ENCODE results near the gene ANKRD11.
"Not testable (repeated sequence)": the region's sequence is repeated elsewhere in the genome, so short reads cannot be mapped to it uniquely, and the experiment has no call there.

ANKRD11 gene

DNA sequence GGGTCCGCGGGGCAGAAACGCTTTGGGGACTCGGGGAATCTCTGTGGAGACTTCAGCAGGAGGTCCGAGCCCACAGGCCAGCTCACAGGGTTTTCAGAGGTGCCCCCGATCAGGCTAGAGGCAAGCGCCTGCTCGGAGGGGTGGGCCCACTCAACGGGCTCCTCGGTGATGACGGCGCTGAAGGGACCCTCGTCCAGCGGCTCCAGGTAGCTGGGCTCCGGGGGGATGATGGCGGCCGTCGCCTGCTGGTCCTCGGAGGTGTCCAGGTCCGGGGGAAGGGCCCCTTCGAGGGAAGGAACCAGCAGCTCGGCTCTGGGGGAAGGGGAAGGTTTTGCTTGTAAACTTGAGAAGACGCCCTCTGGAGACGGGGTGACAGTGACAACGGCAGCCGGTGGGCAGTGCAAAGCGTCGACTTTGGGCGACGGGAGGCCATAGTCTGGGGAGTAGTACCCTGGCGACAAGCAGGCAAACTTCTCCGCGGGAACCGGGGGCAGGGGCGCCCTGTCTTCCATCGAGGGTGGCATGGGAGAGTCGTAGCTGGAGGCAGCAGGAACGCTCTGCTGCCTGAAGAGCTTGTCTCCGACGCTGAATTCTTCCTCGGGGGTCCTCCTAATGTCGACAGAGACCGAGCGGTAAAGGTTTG is 209.7 kb downstream of the ANKRD11 start:
- DNase-seq (ENCODE audit: low read depth): no peak

DNA sequence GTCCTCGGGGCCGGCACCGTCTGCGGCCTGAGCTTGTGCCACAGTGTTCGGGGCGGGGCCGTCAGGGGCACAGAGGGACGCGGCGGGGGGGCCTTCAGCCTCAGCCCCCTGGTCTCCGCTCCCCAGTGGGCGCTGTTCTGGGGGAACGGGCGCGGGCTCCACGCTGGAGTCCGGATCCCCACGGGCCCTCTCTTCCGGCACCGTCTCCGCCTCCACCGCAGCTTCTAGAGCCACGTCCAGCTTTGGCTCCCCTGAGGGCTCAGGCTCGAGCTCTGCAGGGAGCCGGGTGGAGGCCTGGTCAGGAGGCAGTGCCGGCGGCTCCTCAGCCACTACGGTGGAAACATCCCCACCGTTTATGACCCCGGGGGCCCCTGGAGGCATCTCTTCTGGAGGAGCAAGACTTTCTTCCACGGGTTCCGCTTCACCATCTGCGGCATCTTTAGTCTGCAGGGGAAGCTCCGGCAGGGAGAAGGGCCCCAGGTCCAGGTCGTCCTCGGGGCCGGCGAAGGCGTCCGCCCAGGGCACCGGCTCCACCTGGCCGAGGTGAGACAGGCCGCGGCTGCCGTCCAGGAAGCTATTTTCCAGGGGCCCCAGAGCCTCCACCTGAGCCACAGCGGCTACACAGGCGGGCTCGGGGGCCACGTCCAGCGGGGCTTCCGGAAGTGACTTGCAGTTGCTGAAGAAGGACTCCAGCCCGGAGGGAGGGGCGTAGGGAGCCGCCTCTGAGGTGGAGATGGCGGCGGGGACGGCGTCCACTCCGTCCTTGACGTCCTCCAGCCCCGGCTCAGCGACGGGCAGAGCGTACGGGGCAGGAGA is 210.5 kb downstream of the ANKRD11 start:
- no peak for DNase-seq (ENCODE audit: low read depth)

DNA sequence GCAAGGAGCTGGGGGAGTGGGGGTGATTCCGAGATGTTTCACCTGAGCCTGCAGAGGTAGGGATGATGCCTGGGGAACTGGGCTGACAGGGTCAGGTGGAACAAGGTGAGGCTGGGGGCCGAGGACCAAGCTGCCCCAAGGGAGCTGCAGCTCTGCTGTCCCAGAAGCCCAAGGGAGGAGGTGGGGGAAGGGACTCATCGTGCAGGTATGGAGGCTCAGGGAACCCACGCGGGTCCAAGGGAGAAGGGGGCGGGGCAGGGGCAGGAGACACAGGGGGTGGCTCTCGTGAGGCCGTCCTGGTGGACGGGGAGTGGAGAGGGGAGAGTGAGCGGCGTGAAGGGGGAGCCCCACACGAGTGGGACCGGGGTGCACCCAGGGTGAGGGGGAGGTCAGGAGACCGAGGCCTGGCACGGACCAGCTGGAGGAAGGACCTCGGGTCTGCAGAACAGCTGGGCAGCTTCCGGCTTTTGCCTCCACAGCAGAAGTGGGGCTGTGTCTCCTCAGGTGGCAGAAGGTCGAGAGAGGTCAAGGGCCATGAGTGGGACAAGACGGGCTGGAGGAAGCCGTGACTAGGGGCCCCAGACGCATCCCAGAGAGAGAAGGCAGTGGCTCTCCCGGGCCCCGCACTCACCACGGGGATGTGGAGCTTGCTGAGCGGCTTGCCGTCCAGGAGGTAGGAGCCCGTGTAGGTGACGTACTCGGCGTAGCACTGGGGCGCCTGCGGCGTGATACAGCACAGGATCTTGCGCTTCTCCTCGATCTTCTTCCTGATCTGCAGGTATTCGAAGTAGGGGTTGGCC is 211.7 kb downstream of the ANKRD11 start:
- no peak for DNase-seq (ENCODE audit: low read depth)

DNA sequence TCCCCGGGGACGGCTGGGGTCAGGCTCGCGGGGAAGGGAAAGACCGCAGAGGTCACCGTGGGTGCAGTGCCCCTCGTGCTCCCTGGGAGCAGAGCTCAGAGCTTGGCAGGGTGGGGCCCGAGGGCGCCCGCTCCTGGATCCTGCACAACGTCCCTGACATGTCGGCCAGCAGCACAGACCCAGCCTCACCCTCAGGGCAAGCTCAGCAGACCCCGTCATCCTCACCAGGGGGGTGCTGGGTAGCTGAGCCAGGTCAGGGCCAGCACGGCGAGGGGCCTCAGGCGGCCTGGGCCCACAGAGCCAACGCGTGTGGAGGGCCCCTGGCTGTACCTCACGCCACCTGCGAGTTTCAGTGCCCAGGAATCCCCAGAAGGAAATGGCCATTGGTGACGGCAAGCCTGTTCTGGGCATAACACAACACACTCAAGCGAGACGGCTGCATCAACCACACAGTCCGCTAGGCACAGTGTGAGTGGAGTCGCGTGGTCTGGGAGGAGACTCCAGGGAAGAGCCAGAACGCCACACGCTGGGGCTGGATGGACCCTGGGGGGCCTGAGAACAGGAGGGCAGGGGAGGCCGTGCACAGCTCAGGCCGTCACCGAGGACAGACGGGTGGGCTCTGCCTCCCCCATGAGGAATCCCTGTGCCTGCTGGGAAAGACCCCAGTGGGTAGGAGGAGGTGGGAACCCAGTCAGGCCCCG is 212.6 kb downstream of the ANKRD11 start:
- DNase-seq (ENCODE audit: low read depth): no peak

DNA sequence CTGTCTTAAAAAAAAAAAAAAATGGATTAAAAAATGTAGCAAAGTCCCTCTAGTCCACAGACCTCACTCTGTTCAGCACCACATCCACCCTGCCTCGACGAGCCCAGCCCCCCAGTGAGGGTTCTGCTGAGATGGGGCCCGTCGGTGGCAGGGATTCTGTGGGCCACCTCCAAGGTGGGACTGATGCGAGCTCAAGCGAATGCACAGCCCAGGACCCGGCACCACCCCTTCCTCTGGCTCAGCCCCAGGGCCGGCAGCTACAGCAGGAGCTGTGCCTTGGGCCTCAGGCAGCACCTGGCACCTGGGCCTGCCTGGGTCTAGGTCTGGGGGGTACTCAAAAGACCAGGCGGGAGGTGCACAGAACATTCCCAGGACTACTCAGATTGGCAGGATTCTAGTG is 213.3 kb downstream of the ANKRD11 start:
- DNase-seq (ENCODE audit: low read depth): no peak

DNA sequence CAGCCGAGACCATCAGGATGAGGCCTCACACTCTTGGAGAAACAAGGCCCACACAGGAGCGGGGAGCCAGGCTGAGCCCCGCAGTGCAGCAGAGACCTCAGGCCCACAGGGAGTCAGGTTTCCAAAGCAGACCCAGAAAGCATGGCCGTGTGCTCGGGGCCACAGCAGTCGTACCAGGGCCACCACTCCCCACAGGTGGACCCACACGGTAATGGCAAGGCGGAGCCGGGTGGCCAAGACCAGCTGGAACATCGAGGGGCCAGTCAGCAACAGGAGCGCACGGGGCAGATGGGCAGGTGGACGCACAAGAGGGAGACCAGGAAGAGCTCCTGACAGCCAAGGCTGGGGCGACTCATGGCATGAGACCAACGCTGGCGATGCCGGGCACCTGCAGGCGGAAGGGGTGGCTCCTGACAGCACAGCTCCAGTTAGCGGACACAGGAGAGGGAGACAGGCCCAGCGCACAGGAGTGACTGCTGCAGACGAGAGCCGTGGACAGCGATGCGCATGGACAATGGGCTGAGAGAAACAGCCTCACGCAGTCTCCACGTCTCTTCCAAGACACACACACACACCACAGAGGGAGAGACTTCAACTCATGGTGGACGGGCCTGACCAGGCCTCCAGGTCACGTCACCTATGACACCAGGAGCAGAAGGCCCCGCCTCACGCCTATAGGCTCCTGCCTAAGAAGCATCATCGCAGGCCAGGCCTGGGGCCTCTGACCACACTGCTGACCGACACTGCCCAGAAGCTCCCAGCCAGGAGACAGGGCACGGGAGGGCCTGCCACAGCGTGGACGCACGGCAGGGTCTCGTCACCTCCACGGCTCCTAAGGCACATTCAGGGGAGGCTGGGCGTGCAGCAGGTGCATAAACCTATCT is 214.3 kb downstream of the ANKRD11 start:
- no peak for DNase-seq (ENCODE audit: low read depth)

DNA sequence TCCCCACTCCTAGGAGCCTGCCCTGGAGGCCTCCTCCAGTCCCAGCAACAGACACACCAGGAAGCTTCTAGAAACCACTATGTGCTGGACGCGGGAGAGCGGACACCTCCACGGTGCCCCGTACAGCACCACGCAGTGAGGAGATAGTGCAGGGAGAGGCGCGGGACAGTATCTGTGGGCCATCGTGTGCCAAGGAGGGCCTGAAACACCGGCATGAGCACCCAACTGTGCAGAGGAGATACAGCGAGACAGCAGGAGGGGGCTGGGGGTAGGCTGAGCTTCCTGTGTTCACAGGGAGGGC is 215.1 kb downstream of the ANKRD11 start:
- no peak for DNase-seq (ENCODE audit: low read depth)

DNA sequence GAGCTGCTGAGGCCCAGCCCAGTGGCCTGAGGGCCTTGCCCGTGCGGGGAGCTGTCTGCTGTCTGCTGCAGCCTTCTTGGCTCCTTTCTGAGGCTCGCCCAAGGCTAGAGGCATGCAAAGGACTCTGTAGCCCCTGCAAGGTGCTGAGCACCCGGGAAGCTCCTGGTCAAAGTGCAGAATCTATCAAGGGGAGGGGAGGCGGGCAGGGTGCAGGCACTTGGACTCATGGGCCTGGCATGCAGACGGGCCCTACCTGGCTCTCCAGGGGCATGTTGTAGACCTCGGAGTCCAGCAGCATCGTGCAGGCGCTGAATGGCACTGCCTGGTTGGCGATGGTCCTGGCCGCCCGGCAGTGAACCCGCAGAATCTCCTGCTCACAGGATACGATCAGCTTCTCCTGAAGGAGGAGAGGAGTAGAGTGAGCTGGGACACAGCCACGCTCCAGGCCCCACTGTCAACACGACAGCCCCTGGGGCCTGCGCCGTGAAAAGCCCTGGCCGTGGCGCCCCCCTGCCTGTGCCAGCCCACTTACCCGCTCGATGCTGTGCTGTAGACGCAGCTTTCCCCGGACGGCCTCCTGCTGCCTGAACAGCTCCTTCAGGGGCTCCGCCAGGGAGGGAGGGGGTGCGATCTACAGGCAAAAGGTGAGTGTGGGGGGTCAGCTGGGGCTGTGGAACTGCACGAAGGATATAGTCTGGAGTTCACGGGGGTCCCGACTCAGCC is 215.6 kb downstream of the ANKRD11 start:
- no peak for DNase-seq (ENCODE audit: low read depth)

DNA sequence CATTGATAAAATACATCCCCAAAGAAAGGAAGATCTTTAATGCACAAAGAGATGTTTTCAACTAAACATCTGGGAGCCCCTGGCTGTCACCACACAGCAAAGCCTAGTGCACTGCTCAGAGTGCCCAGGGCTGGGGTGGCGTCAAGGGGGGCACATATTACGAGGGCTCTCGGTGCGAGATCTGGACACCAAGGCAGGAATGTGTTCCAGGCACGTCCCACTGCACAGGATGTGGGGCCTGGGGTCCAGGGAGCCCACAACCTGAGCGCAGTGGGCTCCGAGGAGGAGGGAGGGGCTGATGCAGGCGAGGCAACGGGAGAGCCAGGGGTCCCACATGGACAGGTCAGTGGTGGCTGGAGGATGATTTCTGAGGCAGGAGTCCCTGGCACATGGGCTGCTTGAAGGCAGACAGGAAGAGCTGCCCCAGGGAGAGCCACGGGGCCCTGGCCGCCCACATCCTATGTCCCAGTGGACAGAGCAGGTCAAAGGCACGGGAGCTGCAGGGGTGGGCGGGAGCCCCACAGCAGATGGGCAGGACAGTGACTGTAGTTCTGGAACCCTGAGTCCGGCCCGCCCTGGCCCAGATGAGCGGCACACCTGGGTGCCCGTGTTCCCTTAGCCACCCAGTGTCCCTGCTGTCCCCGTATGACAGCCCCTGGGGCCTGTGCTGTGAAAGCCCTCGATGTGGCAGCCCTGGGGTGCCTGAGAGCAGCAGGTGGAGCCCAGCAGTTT is 216.5 kb downstream of the ANKRD11 start:
- DNase-seq (ENCODE audit: low read depth): no peak

DNA sequence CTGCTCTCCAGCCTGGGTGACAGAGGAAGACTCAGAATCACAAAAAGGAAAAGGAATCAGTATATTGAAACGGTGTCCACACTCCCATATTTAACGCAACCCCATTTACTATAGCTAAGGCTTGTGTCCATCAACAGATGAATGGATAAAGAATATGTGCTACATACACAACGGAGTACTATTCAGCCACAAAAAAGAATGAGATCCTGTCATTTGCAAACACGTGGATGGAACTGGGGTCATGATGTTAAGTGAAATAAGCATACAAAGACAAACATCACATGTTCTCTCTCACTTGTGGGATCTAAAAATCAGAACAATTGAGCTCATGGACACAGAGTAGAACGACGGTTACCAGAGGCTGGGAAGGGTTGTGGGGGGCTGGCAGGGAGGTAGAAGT is 217.7 kb downstream of the ANKRD11 start:
- DNase-seq (ENCODE audit: low read depth): no peak

DNA sequence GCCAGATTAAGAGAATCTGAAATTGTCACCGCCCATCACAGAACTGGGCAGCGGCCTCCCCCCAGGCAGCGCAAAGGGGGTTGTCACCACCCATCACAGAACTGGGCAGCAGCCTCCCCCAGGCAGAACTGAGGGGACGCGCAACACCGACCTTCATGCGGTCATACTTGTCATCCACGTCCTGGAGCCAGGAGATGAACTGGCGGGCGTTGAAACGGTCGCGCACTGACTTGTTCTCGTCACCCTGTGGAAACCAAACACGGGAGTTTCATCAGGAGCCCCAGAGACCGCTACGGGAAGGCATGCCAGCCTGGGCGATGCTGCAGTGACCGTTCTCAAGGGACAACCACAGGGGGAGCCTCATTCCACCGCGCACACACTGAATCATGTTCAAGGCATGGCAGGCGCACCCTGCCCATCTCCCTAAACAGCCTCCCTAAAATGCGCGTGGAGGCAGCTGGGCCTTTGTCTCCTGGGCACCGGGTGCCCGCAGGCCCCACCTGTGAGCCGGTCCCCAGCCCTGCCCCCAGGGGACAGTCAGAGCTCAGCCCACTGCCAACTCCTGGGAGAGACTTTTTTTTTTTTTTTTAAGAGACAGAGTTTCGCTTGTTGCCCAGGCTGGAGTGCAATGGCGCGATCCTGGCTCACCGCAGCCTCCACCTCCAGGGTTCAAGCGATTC is 219.6 kb downstream of the ANKRD11 start:
- no peak for DNase-seq (ENCODE audit: low read depth)

DNA sequence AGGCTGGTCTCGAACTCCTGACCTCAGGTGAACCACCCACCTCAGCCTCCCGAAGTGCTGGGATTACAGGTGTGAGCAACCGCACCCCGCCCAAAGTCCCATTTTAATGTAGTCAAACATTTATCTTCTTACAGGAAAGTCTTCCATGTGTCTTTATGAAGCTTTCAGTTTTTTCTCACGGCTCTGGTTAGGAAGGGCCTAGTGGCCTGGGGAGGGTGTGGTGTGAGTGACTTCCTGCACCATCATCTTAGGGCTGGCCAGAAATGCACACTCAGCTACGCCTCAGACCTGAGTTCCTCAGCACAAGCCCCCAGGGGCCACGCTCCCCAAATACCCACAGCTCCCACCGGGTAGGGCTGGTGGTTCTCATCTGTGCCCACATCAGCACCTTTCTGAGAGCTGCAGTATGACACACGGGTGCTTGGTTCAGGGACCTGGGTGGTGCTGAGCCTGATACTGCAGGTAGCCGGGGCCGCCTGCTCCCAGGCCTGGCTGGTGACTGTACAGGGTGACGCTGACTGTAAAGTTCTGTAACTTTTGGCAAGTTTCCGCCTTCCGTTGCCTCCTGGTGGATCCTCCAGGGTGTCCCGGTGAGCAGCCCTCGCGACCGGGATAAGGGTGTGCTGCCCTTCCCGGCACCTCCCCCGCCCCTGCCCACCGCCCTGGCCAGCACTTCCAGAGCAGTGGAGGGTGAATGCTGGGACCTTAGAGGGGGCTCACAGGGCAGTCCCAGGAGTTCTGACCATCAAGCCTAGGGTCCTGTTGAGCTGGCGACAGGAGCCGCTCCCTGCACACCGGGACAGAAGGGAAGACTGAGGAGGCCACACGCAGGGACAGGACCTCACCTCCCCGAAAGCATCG is 220.3 kb downstream of the ANKRD11 start:
- DNase-seq (ENCODE audit: low read depth): no peak

DNA sequence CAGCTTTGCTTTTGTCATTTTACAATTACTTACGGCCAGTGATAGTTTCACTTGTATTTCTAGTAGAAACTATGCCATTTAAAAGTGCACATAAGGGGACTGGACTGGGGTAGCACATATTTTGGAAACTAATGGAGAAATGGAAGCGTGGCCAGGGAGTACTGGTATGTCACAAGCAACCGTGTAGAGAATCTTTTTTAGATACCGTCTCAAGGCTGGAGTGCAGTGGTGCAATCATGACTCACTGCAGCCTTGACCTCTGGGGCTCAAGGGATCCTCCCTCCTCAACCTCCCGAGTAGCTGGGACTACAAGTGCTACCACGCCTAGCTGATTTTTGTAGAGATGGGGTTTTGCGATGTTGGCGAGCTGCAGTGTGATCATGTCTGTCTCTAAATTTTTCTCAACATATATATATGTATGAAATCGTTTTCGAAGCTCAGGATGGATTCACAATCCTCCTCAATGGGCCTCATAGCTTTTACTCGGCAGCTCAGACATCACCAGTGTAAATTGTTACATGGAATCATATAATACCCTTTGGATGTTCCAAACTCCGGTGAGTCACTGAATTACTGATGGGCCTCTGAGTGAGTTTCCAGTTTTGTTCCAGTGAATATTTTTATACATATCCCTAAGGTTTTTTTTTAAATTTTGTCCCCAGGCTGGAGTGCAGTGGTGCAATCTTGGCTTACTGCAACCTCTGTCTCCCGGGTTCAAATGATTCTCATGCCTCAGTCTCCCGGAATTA is 221.2 kb downstream of the ANKRD11 start:
- no peak for DNase-seq (ENCODE audit: low read depth)

DNA sequence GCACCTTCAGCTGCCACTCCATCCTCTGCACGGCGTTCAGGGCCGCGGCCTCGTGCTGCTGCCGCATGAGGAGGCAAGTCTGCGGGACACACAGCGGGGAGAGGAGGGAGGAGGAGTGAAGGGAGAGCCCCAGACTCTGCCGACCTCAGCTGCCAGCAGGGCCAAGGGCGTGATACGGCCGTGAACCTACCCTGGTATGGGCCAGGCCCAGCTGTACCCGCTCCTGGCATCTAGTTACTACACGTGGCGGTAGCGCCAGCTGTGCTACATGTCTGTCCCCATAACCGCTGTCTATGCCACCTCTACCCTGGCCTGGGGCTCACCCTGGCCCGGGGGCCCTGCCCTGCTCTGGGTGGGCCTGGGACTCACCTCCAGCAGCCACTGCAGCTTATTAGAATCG is 221.8 kb downstream of the ANKRD11 start:
- no peak for DNase-seq (ENCODE audit: low read depth)

DNA sequence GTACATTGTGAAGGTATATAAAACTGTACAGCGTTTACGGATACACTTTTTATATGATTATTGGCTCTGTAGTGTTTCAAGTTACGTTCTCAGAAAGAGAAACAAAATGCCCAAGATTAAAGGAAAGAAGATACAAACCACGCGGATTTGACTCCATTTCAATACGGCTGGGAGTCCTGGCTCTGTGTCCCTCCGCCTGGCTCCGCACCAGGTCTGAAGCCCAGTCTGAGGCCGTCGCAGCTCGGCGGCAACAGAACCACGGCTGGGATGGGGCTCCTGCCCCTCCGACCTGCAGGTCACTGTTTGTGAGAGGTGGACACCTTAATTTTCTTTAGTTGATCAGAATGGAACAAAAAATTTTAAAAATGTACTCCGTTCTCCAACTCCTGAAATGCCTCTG is 222.6 kb downstream of the ANKRD11 start:
- not testable (repeated sequence) for DNase-seq (ENCODE audit: low read depth)

DNA sequence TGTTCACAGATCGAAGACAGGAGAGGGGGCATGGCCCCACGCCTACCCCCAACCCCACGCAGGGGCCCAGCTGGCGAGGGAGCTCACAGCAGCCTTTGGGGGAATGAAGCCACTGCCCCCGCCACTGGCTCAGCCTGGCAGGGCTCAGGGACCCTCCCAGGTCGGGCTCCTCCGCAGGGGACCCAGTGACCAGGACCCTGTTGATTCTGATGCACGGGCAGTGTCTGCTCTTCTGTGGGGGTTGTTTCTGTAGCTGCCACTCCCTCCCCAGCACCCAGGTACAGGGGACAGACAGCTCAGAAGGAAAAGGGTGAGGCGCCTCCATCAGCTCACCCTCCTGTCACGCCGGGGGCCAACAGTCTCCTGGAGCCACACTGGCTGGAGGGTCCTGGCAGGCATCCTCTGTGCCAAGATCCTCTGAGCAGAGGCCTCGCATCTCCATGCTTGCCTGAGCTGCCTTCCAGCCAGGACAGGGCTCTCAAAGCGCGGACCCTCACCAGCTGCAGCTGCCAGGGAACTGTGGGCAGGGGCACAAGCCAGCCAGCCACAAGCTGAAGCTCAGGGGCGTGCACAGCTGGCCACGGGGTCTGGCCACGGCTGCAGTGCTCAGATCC is 223.7 kb downstream of the ANKRD11 start:
- DNase-seq (ENCODE audit: low read depth): no peak

DNA sequence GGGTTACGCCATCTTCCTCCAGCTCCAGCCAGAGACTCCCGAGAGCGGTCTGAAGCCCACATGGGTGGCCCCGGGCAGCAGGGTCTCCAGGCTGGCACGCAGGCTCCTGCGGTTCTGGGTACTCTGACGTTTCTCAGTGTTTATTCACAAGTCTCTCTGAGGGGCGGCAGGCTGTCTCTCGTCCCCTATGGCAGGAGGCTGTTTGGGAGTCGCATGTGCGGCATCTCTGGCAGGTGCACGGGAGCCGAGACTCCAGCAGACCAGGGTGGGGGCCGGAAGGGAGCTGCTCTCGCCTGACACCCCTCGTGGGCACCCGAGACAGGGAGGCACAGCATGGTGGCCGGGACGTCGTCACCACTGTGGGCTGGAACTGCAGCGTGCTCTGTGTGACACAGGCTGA is 224.7 kb downstream of the ANKRD11 start:
- no peak for DNase-seq (ENCODE audit: low read depth)

All from stimulated activated CD8-positive, alpha-beta memory T cell treated with anti-CD3 and anti-CD28 coated beads, Interleukin-12 subunit alpha, Interleukin-12 subunit beta, amount 100 ng/mL, for 4 hours (primary cell).